K562 (cell line): ENCODE results near the gene PLD1. TPM values are rescaled to one million over a fixed set of nuclear protein-coding genes. Genes with fewer than 3 reads are reported as not detected.

Experiments used
- ATAC-seq: fragments of 200-7000 bp; cut with Tn5 transposase; 3 replicates; pipeline ENCODE4 v1.9.1; 2020; ENCODE audit warnings: moderate library complexity
- BruUV-seq: library from RNA; stranded (reverse); fragments of 400-500 nt; replicated peaks from 2 replicates; lab custom pipeline; 2021; lab: Mats Ljungman, UMichigan
- CTCF ChIA-PET: fragments of 300-600 bp; formaldehyde crosslinking; extraction: SDS; loops from one replicate; lab custom pipeline; 2021; ENCODE audit warnings: low intra/inter-chr PET ratio; lab: Yijun Ruan, JAX
- POLR2A ChIA-PET: fragments of 300-600, 350-650 bp; sonication (Branson Sonifier 250); formaldehyde crosslinking; extraction: SDS; loops from one replicate; lab custom pipeline; 2021; ENCODE audit warnings: antibody characterized with exemption, inconsistent platforms; lab: Yijun Ruan, JAX
- DNase-seq, 4 experiments: peaks; one replicate each; pipeline versions ENCODE4 v3.0.0 to v3.0.0-alpha.2; 2011 to 2018; ENCODE audit warnings: low spot score in 3 of 4, mixed read lengths in 3 of 4; ENCODE audit errors: extremely low read depth in 1 of 4
- FAIRE-seq: peaks from 2 replicates; lab custom pipeline; 2011; peaks lifted over from hg19 to GRCh38; lab: Jason Lieb, UNC
- H2AFZ ChIP-seq: 2 replicates; pipeline ENCODE4 v1.6.0; 2011; ENCODE audit warnings: low read depth, low read length, control low read depth, inconsistent platforms
- H3K27ac ChIP-seq: fragments of 200-600 bp; 3 replicates; pipeline ENCODE4 v1.8.0; 2011; ENCODE audit warnings: low read depth, mild to moderate bottlenecking, control low read depth, inconsistent platforms, low read length, moderate library complexity, mixed read lengths; ENCODE audit errors: extremely low read depth
- H3K27me3 ChIP-seq, 2 experiments: fragments of 300-600 bp in 1 of 2; 2 replicates in 1 of 2; 3 replicates in 1 of 2; pipeline versions ENCODE4 v1.6.0 to v1.8.0; 2011; ENCODE audit warnings: inconsistent platforms in 2 of 2, low read length in 2 of 2, mild to moderate bottlenecking in 1 of 2, mixed read lengths in 1 of 2, moderate library complexity in 1 of 2; ENCODE audit not compliant: control insufficient read depth in 2 of 2, insufficient read depth in 2 of 2
- H3K36me3 ChIP-seq: fragments of 300-600 bp; 3 replicates; pipeline ENCODE4 v1.8.0; 2011; ENCODE audit warnings: mild to moderate bottlenecking, low read length, inconsistent platforms; ENCODE audit not compliant: control insufficient read depth, insufficient read depth
- H3K4me1 ChIP-seq, 2 experiments: fragments of 200-600 bp in 1 of 2; replicated peaks in 1 of 2; 2 replicates in 1 of 2; 3 replicates in 1 of 2; pipeline versions ENCODE4 v1.5.1 to v1.8.0; 2011; ENCODE audit warnings: inconsistent platforms in 2 of 2, low read length in 2 of 2, mild to moderate bottlenecking in 1 of 2, mixed read lengths in 1 of 2, moderate library complexity in 1 of 2; ENCODE audit not compliant: control insufficient read depth in 2 of 2, insufficient read depth in 2 of 2
- H3K4me2 ChIP-seq: 2 replicates; pipeline ENCODE4 v1.6.1; 2011; ENCODE audit warnings: low read length, control low read depth, inconsistent platforms, mixed read lengths; ENCODE audit not compliant: insufficient read depth
- H3K4me3 ChIP-seq: fragments of 200-600 bp; sonication (generic), shearing (Covaris generic); 2 replicates; pipeline ENCODE4 v1.5.1; 2016; ENCODE audit warnings: control low read depth, inconsistent platforms
- H3K79me2 ChIP-seq: fragments of 200-600 bp; 3 replicates; pipeline ENCODE4 v1.8.0; 2011; ENCODE audit warnings: low read length, inconsistent platforms; ENCODE audit not compliant: control insufficient read depth, insufficient read depth
- H3K9ac ChIP-seq, 2 experiments: 2 replicates each; pipeline versions ENCODE4 v1.6.0 to v1.6.1; 2011; ENCODE audit warnings: low read depth in 2 of 2, low read length in 2 of 2, control low read depth in 1 of 2, inconsistent platforms in 1 of 2, mild to moderate bottlenecking in 1 of 2, mixed read lengths in 1 of 2; ENCODE audit not compliant: insufficient read depth in 1 of 2
- H3K9me1 ChIP-seq: one replicate; pipeline ENCODE4 v1.6.0; 2011; ENCODE audit warnings: inconsistent platforms, mild to moderate bottlenecking, low read length, moderate library complexity; ENCODE audit not compliant: control insufficient read depth, insufficient read depth
- H3K9me3 ChIP-seq: replicated peaks from 2 replicates; pipeline ENCODE4 v1.5.1; 2011; ENCODE audit warnings: low read depth, low read length, inconsistent platforms; ENCODE audit not compliant: control insufficient read depth, insufficient read depth
- H4K20me1 ChIP-seq: replicated peaks from 2 replicates; pipeline ENCODE4 v1.6.1; 2011; ENCODE audit warnings: low read length, inconsistent platforms, mixed read lengths; ENCODE audit not compliant: control insufficient read depth, insufficient read depth
- FOXK2 ChIP-seq, 2 experiments: fragments of 450-650 bp; IDR thresholded peaks in 1 of 2; conservative IDR thresholded peaks in 1 of 2; 2 replicates each; pipeline ENCODE4 v1.6.1; 2016; ENCODE audit warnings: low read depth in 2 of 2, mild to moderate bottlenecking in 1 of 2
- GTF2F1 ChIP-seq: IDR thresholded peaks from 2 replicates; pipeline ENCODE4 v1.6.1; 2011; ENCODE audit warnings: low read depth, low read length, improper control_type of control experiment
- HDGF ChIP-seq: fragments of 450-650 bp; IDR thresholded peaks from 2 replicates; pipeline ENCODE4 v1.6.1; 2016
- MAFF ChIP-seq: IDR thresholded peaks from 2 replicates; pipeline ENCODE4 v1.6.1; 2012; ENCODE audit warnings: low read length, improper control_type of control experiment
- MAFG ChIP-seq: fragments of 450-650 bp; conservative IDR thresholded peaks from 2 replicates; pipeline ENCODE4 v1.6.1; 2016; ENCODE audit warnings: missing genetic modification characterization, missing compliant biosample characterization
- MAFK ChIP-seq: IDR thresholded peaks from 2 replicates; pipeline ENCODE4 v1.6.1; 2011; ENCODE audit warnings: low read length, improper control_type of control experiment
- NCOA1 ChIP-seq: fragments of 450-650 bp; IDR thresholded peaks from 2 replicates; pipeline ENCODE4 v1.6.1; 2016; ENCODE audit warnings: low read depth
- SP1 ChIP-seq: sonication (generic); formaldehyde crosslinking; IDR thresholded peaks from 2 replicates; pipeline ENCODE4 v1.8.1; 2022; ENCODE audit warnings: mild to moderate bottlenecking, missing genetic modification reagents
- SRSF1 ChIP-seq: fragments of 200-400 bp; formaldehyde crosslinking; IDR thresholded peaks from 2 replicates; pipeline ENCODE4 v1.6.1; 2017; ENCODE audit warnings: mild to moderate bottlenecking, low read depth, low read length, moderate library complexity
- SRSF3 ChIP-seq: fragments of 200-400 bp; formaldehyde crosslinking; IDR thresholded peaks from 2 replicates; pipeline ENCODE4 v1.6.1; 2016; ENCODE audit warnings: mild to moderate bottlenecking, low read length, moderate library complexity; ENCODE audit not compliant: insufficient read depth
- TGIF2 ChIP-seq: sonication (generic); formaldehyde crosslinking; IDR thresholded peaks from 2 replicates; pipeline ENCODE4 v1.8.1; 2022; ENCODE audit warnings: mild to moderate bottlenecking, missing genetic modification reagents, moderate library complexity
- ZNF175 ChIP-seq: fragments of 200-800 bp; sonication (Bioruptor generic); IDR thresholded peaks from 2 replicates; pipeline ENCODE4 v1.6.1; 2016; ENCODE audit warnings: low read depth, mild to moderate bottlenecking, missing genetic modification characterization, missing compliant biosample characterization
- ZNF445 ChIP-seq: fragments of 250-450 bp; sonication (Bioruptor Pico); IDR thresholded peaks from 2 replicates; pipeline ENCODE4 v1.4.0; 2020; ENCODE audit warnings: low read depth, mild to moderate bottlenecking, moderate library complexity
- ZNF57 ChIP-seq: fragments of 450-650 bp; formaldehyde crosslinking; IDR thresholded peaks from 2 replicates; pipeline ENCODE4 v1.4.0; 2020; ENCODE audit warnings: mild to moderate bottlenecking, moderate library complexity
- ZNF644 ChIP-seq: fragments of 200-800 bp; sonication (Bioruptor generic); IDR thresholded peaks from 2 replicates; pipeline ENCODE4 v1.6.1; 2016; ENCODE audit warnings: low read depth, missing genetic modification characterization, missing compliant biosample characterization
- WGBS: fragments of 100-300 bp; shearing (Covaris generic); methylation state at CpG from one replicate; pipeline ENCODE4 v1.1.6; 2016; ENCODE audit warnings: low coverage, mixed read lengths; ENCODE audit not compliant: insufficient coverage; ENCODE audit errors: missing lambda C conversion rate; 5-methylcytosine and 5-hydroxymethylcytosine counted together
- in situ Hi-C: fragments of 300-500 bp; cut with MboI; formaldehyde crosslinking; loops from 4 replicates; pipeline ENCODE4 v1.15.0; 2018; ENCODE audit warnings: inconsistent platforms, mixed read lengths
- intact Hi-C: fragments of 100-400 bp; cut with micrococcal nuclease; formaldehyde crosslinking; loops from 2 replicates; pipeline ENCODE4 v1.14.2; 2022
- polyA plus RNA-seq, 8 experiments: library from polyadenylated mRNA; depleted of rRNA in 4 of 8; stranded (reverse) in 5 of 8; unstranded in 3 of 8; fragments of >200 nt; fragmentation: Nextera tagmentation in 2 of 8; fragmentation: Illumina TruSeq in 1 of 8; extraction: Ambion mirVana in 2 of 8; extraction: Trizol in 1 of 8; gene quantifications; 2 replicates each; pipeline versions ENCODE4 v1.2.1 to v1.2.3, GENCODE V29; 2011 to 2014; ENCODE audit warnings: inconsistent platforms in 1 of 8, missing spikeins in 1 of 8
- total RNA-seq, 7 experiments: library from RNA; depleted of rRNA in 6 of 7; stranded (reverse); fragments of >200 nt in 6 of 7; fragmentation: Illumina TruSeq in 2 of 7; extraction: Trizol in 2 of 7; gene quantifications; 2 replicates each; pipeline versions ENCODE4 v1.2.1 to v1.2.3, GENCODE V29; 2011 to 2021; ENCODE audit warnings: low replicate concordance in 1 of 7
- TF ChIP-seq, protein P1 (sequence below), 2 experiments: fragments of 450-650 bp; IDR thresholded peaks; 2 replicates each; pipeline ENCODE4 v1.6.1; 2018; ENCODE audit warnings: mild to moderate bottlenecking in 2 of 2, low read depth in 1 of 2; ENCODE audit not compliant: partially characterized antibody in 2 of 2
- TF ChIP-seq, protein P2 (sequence below): sonication (generic); formaldehyde crosslinking; IDR thresholded peaks from 2 replicates; pipeline ENCODE4 v1.8.0; 2022; ENCODE audit warnings: missing genetic modification reagents, mild to moderate bottlenecking, moderate library complexity, borderline replicate concordance
- TF ChIP-seq, protein P3 (sequence below): fragments of 250-450 bp; sonication (Bioruptor Pico); IDR thresholded peaks from 2 replicates; pipeline ENCODE4 v1.5.0; 2021

PLD1 gene
- total and polyA plus RNA-seq, 9 of the 15 experiments (the other 6 are each of a cell fraction or from before 2014, with no cell fraction given): 8.4 to 26.1 (median 18.6) TPM

DNA sequence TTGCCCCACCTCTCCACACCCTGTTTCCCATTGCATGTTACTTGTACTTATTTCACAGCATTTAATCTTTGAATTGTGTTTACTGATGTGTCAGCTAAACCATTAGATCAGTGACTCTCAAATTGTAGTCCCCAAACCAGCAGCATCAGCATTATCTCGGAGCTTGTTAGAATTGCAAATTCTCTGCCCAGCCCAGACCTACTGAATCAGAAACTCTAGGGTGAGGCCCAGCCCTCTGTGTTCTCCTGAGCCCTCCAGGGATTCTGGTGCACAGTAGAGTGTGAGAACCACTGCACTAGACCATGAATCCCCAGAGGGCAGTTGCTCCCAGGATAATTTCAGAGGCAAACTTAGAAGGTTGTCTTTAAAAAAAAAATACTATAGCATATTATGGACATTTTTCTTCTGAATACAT lies 13.0 kb downstream of the PLD1 start:
- ChIA-PET CTCF (no interaction called here), POLR2A (interaction anchor here (0.6 to 3.2 kb wide), 2 partner anchors 10 to 196 kb away, joined by 3 to 11 read pairs; no protein-coding TSS in a partner anchor)
- FAIRE-seq (no peak), DNase-seq (no peak), ATAC-seq (peak; percentile 54)
- Histone ChIP-seq H3K4me1 (peaks cover 8 to 38% of the 10 kb centered on the region in 2 experiments; a peak in 4 of 5 replicates), H3K9me1 (peaks cover 1% of the 10 kb centered on the region), H3K27ac (peak overlapping the region; percentile 61; the same call in 1 of the 3 replicates), H3K4me2 (no peak overlapping the region; the same call in 1 of the 2 replicates), H3K9ac (peak overlapping the region in 1 of 2 experiments; percentile 45; a peak in 2 of 4 replicates), H3K9me3 (no peaks in the 10 kb centered on the region), H3K27me3 (no peaks in the 10 kb centered on the region), H3K4me3 (no peak overlapping the region), H4K20me1 (no peaks in the 10 kb centered on the region), H2AFZ (no peak overlapping the region), H3K36me3 (no peaks in the 10 kb centered on the region; the same call in 2 of the 3 replicates), H3K79me2 (peaks cover 73% of the 10 kb centered on the region)
- WGBS: 55% methylated on average over 1 of the region's 1 CpG
- intact Hi-C loops (no loop called here), in situ Hi-C loops (no loop called here)
- no TSS peak for BruUV-seq
- TF ChIP-seq, protein P1, sequence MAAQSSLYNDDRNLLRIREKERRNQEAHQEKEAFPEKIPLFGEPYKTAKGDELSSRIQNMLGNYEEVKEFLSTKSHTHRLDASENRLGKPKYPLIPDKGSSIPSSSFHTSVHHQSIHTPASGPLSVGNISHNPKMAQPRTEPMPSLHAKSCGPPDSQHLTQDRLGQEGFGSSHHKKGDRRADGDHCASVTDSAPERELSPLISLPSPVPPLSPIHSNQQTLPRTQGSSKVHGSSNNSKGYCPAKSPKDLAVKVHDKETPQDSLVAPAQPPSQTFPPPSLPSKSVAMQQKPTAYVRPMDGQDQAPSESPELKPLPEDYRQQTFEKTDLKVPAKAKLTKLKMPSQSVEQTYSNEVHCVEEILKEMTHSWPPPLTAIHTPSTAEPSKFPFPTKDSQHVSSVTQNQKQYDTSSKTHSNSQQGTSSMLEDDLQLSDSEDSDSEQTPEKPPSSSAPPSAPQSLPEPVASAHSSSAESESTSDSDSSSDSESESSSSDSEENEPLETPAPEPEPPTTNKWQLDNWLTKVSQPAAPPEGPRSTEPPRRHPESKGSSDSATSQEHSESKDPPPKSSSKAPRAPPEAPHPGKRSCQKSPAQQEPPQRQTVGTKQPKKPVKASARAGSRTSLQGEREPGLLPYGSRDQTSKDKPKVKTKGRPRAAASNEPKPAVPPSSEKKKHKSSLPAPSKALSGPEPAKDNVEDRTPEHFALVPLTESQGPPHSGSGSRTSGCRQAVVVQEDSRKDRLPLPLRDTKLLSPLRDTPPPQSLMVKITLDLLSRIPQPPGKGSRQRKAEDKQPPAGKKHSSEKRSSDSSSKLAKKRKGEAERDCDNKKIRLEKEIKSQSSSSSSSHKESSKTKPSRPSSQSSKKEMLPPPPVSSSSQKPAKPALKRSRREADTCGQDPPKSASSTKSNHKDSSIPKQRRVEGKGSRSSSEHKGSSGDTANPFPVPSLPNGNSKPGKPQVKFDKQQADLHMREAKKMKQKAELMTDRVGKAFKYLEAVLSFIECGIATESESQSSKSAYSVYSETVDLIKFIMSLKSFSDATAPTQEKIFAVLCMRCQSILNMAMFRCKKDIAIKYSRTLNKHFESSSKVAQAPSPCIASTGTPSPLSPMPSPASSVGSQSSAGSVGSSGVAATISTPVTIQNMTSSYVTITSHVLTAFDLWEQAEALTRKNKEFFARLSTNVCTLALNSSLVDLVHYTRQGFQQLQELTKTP (IDR thresholded peaks at IDR 0.05; ENCODE audit: low read depth in 1 of 2, partially characterized antibody in 2 of 2): no peak
- TF ChIP-seq MAFK (peak; percentile 74), ZNF644 (tag) (no peak), SP1 (CRISPR knock-in tag) (no peak), TGIF2 (CRISPR knock-in tag) (no peak), SRSF3 (no peak), SRSF1 (no peak), MAFF (peak; percentile 75), ZNF445 (CRISPR knock-in tag) (no peak), GTF2F1 (no peak), ZNF175 (no peak), ZNF57 (CRISPR knock-in tag) (no peak), HDGF (0 out of 2 replicates have a peak, but pooled peaks have one; percentile 41), MAFG (tag) (peak; percentile 88), NCOA1 (no peak), FOXK2 (conservative IDR thresholded peaks at IDR 0.05 in 1 of 2, IDR thresholded peaks at IDR 0.05 in 1 of 2; ENCODE audit: low read depth in 2 of 2) (no peak)
- TF ChIP-seq, protein P2, sequence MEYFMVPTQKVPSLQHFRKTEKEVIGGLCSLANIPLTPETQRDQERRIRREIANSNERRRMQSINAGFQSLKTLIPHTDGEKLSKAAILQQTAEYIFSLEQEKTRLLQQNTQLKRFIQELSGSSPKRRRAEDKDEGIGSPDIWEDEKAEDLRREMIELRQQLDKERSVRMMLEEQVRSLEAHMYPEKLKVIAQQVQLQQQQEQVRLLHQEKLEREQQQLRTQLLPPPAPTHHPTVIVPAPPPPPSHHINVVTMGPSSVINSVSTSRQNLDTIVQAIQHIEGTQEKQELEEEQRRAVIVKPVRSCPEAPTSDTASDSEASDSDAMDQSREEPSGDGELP (CRISPR knock-in tag): no peak
- TF ChIP-seq, protein P3, sequence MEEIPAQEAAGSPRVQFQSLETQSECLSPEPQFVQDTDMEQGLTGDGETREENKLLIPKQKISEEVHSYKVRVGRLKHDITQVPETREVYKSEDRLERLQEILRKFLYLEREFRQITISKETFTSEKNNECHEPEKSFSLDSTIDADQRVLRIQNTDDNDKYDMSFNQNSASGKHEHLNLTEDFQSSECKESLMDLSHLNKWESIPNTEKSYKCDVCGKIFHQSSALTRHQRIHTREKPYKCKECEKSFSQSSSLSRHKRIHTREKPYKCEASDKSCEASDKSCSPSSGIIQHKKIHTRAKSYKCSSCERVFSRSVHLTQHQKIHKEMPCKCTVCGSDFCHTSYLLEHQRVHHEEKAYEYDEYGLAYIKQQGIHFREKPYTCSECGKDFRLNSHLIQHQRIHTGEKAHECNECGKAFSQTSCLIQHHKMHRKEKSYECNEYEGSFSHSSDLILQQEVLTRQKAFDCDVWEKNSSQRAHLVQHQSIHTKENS (CRISPR knock-in tag): no peak
